Brain microvascular endothelial cell (primary cell): Measurements from ENCODE around the gene DPY19L2.
"Not testable (repeated sequence)": the region's sequence is repeated elsewhere in the genome, so short reads cannot be mapped to it uniquely, and the experiment has no call there.

Experiments
- DNase-seq: peaks from one replicate; pipeline ENCODE4 v3.0.0-alpha.2; 2020
- H3K27ac ChIP-seq: fragments of 250-450 bp; sonication (Bioruptor Pico); 2 replicates; pipeline ENCODE4 v1.5.1; 2020; ENCODE audit warnings: mild to moderate bottlenecking, moderate library complexity
- H3K27me3 ChIP-seq: fragments of 250-450 bp; sonication (Bioruptor Pico); replicated peaks from 2 replicates; pipeline ENCODE4 v1.5.1; 2020; ENCODE audit warnings: mild to moderate bottlenecking
- H3K36me3 ChIP-seq: fragments of 250-450 bp; sonication (Bioruptor Pico); replicated peaks from 2 replicates; pipeline ENCODE4 v1.5.1; 2020; ENCODE audit warnings: mild to moderate bottlenecking
- H3K4me3 ChIP-seq: 2 replicates; pipeline ENCODE4 v1.5.1; 2011; ENCODE audit warnings: low read depth, mild to moderate bottlenecking, control low read depth, low read length, moderate library complexity
- CTCF ChIP-seq: IDR thresholded peaks from 2 replicates; pipeline ENCODE4 v1.5.1; 2011; ENCODE audit warnings: low read depth, mild to moderate bottlenecking, moderate library complexity, low read length, control low read depth, inconsistent platforms; ENCODE audit errors: missing control alignments
- in situ Hi-C: cut with HindIII; loops from 2 replicates; pipeline ENCODE4 v1.10.0; 2017; ENCODE audit warnings: low sequenced_read_pairs, low pct_ligation_motif_present

DPY19L2 gene

GRCh38 chr12:63545298-63545916 lies 122.9 kb downstream of the DPY19L2 start:
- in situ Hi-C loops, result not testable (repeated sequence)

GRCh38 chr12:63538656-63539055 lies 129.6 kb downstream of the DPY19L2 start:
- H3K36me3 ChIP-seq, H3K27ac ChIP-seq, H3K27me3 ChIP-seq, H3K4me3 ChIP-seq, in situ Hi-C loops: not testable (repeated sequence)
- peak; percentile 7 for DNase-seq

More at GRCh38 chr12:63545298-63545916, 122.9 kb downstream of the DPY19L2 start:
- not testable (repeated sequence) for DNase-seq, H3K4me3 ChIP-seq, H3K27me3 ChIP-seq, H3K36me3 ChIP-seq, H3K27ac ChIP-seq

GRCh38 chr12:63537838-63538237 lies 130.5 kb downstream of the DPY19L2 start:
- H3K27ac ChIP-seq, in situ Hi-C loops, H3K27me3 ChIP-seq: not testable (repeated sequence)

GRCh38 chr12:63529641-63530040 lies 138.7 kb downstream of the DPY19L2 start:
- H3K27me3 ChIP-seq, in situ Hi-C loops, H3K27ac ChIP-seq, DNase-seq, H3K4me3 ChIP-seq, H3K36me3 ChIP-seq: not testable (repeated sequence)

More at GRCh38 chr12:63537838-63538237, 130.5 kb downstream of the DPY19L2 start:
- H3K36me3 ChIP-seq, DNase-seq, H3K4me3 ChIP-seq: not testable (repeated sequence)

DNA sequence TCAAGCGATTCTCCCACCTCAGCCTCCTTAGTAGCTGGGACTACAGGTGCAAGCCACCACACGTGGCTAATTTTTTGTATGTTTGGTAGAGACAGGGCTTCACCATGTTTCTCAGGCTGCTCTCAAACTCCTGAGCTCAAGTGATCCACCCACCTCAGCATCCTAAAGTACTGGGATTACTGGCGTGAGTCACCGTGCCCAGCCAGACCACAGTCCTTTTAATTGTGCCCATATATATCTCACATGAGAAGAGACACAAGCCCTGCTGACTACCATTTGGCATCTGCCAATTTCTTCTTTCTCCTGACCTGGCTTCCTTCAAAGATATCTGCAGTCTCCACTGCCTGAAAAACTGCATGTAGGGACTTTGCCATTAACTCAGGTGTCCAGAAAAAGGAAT lies 142.5 kb downstream of the DPY19L2 start:
- no peak for TF ChIP-seq CTCF
- in situ Hi-C loops, result no loop called here
- Histone ChIP-seq H3K27me3 (no peaks in the 10 kb centered on the region), H3K4me3 (no peak overlapping the region), H3K36me3 (no peaks in the 10 kb centered on the region), H3K27ac (no peak overlapping the region)
- DNase-seq, result no peak

DNA sequence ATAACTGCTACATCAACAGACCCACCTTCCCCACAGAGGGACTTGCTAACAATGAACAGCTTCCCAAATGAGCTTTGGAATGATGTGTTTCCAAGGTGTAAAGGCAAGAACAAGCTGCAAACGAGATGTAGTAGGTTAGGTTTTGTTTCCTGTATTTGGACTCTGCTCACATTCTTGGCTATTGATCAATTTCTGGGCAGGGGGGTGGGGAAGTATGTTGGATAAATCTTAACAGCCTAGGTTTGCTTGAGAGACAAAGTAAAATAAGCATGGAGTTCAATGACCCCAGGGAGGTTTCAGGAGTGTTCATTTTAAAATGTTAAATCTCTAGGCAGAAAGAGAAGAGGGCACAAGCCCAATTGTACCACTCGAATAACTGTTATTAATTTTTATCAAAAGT lies 146.6 kb downstream of the DPY19L2 start:
- Histone ChIP-seq H3K4me3 (no peak overlapping the region), H3K36me3 (no peaks in the 10 kb centered on the region), H3K27ac (no peak overlapping the region), H3K27me3 (no peaks in the 10 kb centered on the region)
- no peak for TF ChIP-seq CTCF
- no peak for DNase-seq
- in situ Hi-C loops, result no loop called here
